ENCODE measurements around the gene ERI3.

ERI3 gene

DNA sequence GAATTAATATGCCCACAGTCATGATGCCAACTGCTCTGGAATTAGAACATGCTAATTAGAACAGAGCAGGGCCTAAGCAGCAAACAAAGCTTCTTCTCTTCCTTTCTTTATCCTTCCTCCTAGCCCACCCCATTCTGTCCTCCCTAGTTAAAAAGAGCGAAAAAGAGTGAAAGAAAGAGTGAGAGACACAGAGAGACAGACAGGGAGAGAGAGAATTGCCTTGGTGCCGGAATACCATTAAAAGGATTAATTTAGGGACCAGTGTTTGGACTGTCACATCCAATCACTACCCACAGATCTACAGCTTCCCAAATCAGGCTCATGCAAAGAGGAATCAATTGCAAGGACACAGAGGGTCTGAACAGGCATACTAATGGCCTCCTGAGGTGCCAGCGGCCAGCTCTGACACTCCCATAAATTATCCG, 7.0 kb downstream of the ERI3 start:
- Histone ChIP-seq H3K9me3 (ENCODE audit: insufficient read depth, low read length) (no peaks in the 10 kb centered on the region), H3K4me2 (ENCODE audit: low read depth, low read length, poor library complexity, severe bottlenecking) (no peak overlapping the region), H3K27me3 (ENCODE audit: low read length) (no peaks in the 10 kb centered on the region), H3K27ac (ENCODE audit: low read depth, low read length) (no peak overlapping the region), H2AFZ (ENCODE audit: low read depth, low read length, severe bottlenecking) (no peak overlapping the region), H3K4me3 (ENCODE audit: insufficient read depth, low read length, poor library complexity, severe bottlenecking) (no peak overlapping the region), H4K20me1 (ENCODE audit: low read depth, low read length) (no peaks in the 10 kb centered on the region; the same call in 1 of the 2 replicates), H3K36me3 (ENCODE audit: low read length) (no peaks in the 10 kb centered on the region), H3F3A (ENCODE audit: insufficient read depth) (no peaks in the 10 kb centered on the region), H3K9me2 (replicated peaks; ENCODE audit: insufficient read depth, low read length) (no peaks in the 10 kb centered on the region), H3K79me2 (ENCODE audit: insufficient read depth, low read length) (peaks cover 16% of the 10 kb centered on the region), H3K9ac (ENCODE audit: low read length) (no peak overlapping the region)
- TF ChIP-seq EZH2phosphoT487 (conservative IDR thresholded peaks at IDR 0.05; ENCODE audit: low read length) (no peak), CTCF (IDR thresholded peaks at IDR 0.05; ENCODE audit: insufficient read depth, low read length, poor library complexity, severe bottlenecking) (no peak)

DNA sequence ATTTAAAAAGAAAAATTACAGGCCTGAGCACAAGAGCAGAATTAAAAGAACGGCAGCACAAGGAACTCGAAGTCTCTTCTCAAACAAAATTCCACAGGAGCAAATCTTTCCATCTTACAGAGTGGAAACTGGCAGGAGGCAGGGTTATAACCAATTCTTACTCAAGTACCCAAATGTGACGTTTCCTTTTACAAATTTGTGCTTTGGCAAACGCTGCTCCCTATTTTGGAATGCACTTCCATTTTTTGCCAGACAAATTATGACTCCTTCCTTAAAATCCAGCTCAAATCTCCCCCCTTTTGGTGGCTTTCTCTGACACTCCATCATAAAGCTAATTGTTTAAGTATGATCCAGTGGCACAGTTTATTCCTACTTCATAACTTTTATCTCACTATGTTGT, 7.8 kb downstream of the ERI3 start:
- Histone ChIP-seq H3K4me2 (ENCODE audit: low read depth, low read length, poor library complexity, severe bottlenecking) (no peak overlapping the region), H3K9ac (ENCODE audit: low read length) (no peak overlapping the region), H3F3A (ENCODE audit: insufficient read depth) (no peaks in the 10 kb centered on the region), H3K27me3 (ENCODE audit: low read length) (no peaks in the 10 kb centered on the region), H3K27ac (ENCODE audit: low read depth, low read length) (no peak overlapping the region), H2AFZ (ENCODE audit: low read depth, low read length, severe bottlenecking) (no peak overlapping the region), H4K20me1 (ENCODE audit: low read depth, low read length) (no peaks in the 10 kb centered on the region; the same call in 1 of the 2 replicates), H3K9me3 (ENCODE audit: insufficient read depth, low read length) (no peaks in the 10 kb centered on the region), H3K4me3 (ENCODE audit: insufficient read depth, low read length, poor library complexity, severe bottlenecking) (no peak overlapping the region), H3K9me2 (replicated peaks; ENCODE audit: insufficient read depth, low read length) (no peaks in the 10 kb centered on the region), H3K36me3 (ENCODE audit: low read length) (no peaks in the 10 kb centered on the region), H3K79me2 (ENCODE audit: insufficient read depth, low read length) (peaks cover 10% of the 10 kb centered on the region)
- no peak for TF ChIP-seq CTCF (IDR thresholded peaks at IDR 0.05; ENCODE audit: insufficient read depth, low read length, poor library complexity, severe bottlenecking)
- no peak for TF ChIP-seq EZH2phosphoT487 (conservative IDR thresholded peaks at IDR 0.05; ENCODE audit: low read length)

DNA sequence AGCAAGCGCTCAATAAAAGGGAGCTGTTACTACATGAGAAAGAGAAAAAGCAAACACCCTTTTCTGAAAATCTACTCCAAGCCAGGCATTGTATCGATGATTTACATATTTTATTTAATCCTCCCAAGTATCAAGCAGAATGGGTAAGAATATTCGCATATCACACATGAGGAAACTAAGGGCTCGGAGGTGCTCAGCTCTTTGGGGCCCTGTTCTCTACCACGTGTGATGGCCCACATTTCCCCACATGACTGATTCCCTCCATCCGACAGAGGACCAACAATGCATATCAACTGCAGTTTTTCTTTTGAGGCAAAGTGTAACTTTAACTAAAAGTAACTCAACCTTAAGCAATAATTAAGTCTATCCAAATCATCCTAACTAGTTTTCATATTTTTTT, 8.2 kb downstream of the ERI3 start:
- H2AFZ ChIP-seq (ENCODE audit: low read depth, low read length, severe bottlenecking), result no peak overlapping the region
- H3K9me3 ChIP-seq (ENCODE audit: insufficient read depth, low read length), result no peaks in the 10 kb centered on the region
- H3K4me2 ChIP-seq (ENCODE audit: low read depth, low read length, poor library complexity, severe bottlenecking), result no peak overlapping the region
- H3K9me2 ChIP-seq (replicated peaks; ENCODE audit: insufficient read depth, low read length), result no peaks in the 10 kb centered on the region
- no peaks in the 10 kb centered on the region for H3K36me3 ChIP-seq (ENCODE audit: low read length)
- no peak overlapping the region for H3K9ac ChIP-seq (ENCODE audit: low read length)
- no peaks in the 10 kb centered on the region for H3K27me3 ChIP-seq (ENCODE audit: low read length)
- H3K4me3 ChIP-seq (ENCODE audit: insufficient read depth, low read length, poor library complexity, severe bottlenecking), result no peak overlapping the region
- H3K27ac ChIP-seq (ENCODE audit: low read depth, low read length), result no peak overlapping the region
- H3K79me2 ChIP-seq (ENCODE audit: insufficient read depth, low read length), result peaks cover 10% of the 10 kb centered on the region
- H4K20me1 ChIP-seq (ENCODE audit: low read depth, low read length), result no peaks in the 10 kb centered on the region; the same call in 1 of the 2 replicates
- H3F3A ChIP-seq (ENCODE audit: insufficient read depth), result no peaks in the 10 kb centered on the region
- TF ChIP-seq EZH2phosphoT487 (conservative IDR thresholded peaks at IDR 0.05; ENCODE audit: low read length) (no peak), CTCF (IDR thresholded peaks at IDR 0.05; ENCODE audit: insufficient read depth, low read length, poor library complexity, severe bottlenecking) (no peak)

Data from SU-DHL-6 (cell line).